ENCODE measurements around the gene PLCG1. TPM values are rescaled to one million over a fixed set of nuclear protein-coding genes. Genes with fewer than 3 reads are reported as not detected.

The PLCG1 gene
- 32.6 to 42.4 TPM (median 40.9 TPM) in 5 replicates for total RNA-seq (2022; extraction: Qiagen RNA extraction)

DNA sequence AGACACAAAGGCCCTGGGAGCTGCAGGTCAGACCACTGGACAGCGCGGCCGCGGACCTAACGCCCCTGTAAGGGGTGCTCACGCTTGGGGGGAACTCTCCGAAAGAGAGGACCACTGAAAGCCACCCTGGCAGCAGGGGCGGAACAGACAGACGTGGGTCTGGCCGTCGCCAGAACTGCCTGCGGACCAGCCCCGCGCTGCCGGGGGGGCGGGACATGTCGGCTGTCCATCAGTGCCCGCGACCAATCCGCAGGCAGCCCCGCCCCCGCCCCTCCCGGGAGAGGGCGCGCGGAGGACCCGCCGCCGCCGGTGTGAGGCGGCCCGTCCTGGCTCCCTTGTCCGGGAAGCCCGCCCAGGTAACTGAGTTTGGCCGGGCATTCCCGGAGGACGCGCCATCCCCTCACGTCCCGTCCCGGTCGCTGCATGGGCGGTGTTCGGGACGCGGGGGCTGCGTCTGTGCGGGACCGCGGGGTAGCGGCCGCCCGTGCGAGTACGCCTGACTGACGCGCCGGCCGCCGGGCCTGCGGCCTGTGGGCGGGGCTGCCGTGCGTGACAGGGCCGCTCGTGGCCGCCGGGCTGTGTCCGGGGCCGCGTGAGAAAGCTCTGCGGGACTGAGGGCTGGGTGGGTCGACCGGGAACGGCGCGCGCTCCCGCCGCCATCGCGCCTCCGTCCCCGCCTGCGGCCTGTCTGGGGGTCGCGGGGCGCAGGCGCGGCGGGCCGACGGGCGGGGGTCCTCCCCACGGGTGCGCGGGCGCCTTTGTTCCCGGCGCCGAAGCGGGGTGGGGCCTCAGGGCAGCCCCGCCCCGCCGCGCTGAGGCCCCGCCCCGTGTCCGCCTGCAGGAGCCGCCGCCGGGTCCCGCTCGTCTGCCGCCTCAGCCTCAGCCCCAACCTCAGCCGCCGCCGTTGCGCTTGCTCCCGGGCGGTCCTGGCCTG lies at the start of gene PLCG1:
TSS of gene PLCG1 (plus strand) at position 864 of the 934 bp plus-strand sequence. CDS start 99 bp downstream, outside the sequence.

Other genes with a start within 250 kb of the PLCG1 start
- gene TOP1, start 108.7 kb upstream of the PLCG1 start, total RNA-seq (2022; extraction: Qiagen RNA extraction), result 70.3 to 109 TPM (median 78.7 TPM) in 5 replicates
- gene ZHX3, start 180.2 kb downstream of the PLCG1 start, total RNA-seq (2022; extraction: Qiagen RNA extraction), result 3.9 to 5.4 TPM (median 5.1 TPM) in 5 replicates
- gene LPIN3, start 203.3 kb downstream of the PLCG1 start, total RNA-seq (2022; extraction: Qiagen RNA extraction), result 8.4 to 14.9 TPM (median 11.1 TPM) in 5 replicates
- gene EMILIN3, start 229.3 kb downstream of the PLCG1 start, total RNA-seq (2022; extraction: Qiagen RNA extraction), result 0.27 to 0.55 TPM (median 0.50 TPM) in 5 replicates

All from A549 treated with CORT108297 at 1 μM for 4 hours (cell line).